AG09319 (cell line): Measurements from ENCODE around the gene CDK5RAP2.
A peak's percentile ranks its signal among the peaks of the same experiment; 100 is the strongest.
"Not testable (repeated sequence)": the region's sequence is repeated elsewhere in the genome, so short reads cannot be mapped to it uniquely, and the experiment has no call there.

Source experiments
- DNase-seq: peaks from one replicate; pipeline ENCODE4 v3.0.0-alpha.2; 2010; ENCODE audit warnings: low read depth; ENCODE audit errors: extremely low read depth
- TF ChIP-seq, protein P1 (sequence below): IDR thresholded peaks from 2 replicates; pipeline ENCODE4 v1.5.1; 2011; ENCODE audit warnings: low read depth, mild to moderate bottlenecking, inconsistent platforms, low read length, moderate library complexity

CDK5RAP2 gene

DNA sequence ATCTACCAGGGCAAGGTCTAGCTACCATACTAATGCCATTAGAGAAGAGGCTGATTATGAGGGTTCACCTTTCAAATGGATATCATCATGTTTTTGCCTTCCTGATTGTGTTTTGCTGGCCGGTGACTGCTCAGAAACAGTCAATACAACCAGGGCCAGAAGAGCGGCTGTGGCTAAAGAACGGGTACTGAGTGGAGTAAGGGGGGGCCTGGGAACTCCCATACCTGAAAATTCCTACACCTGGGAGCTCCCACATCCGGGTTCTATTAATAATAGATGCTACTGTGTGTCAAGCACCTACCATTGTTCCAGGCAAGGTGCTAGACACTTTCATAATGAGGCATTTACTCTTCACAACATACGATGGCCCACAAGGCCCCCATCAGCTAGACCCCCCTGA is 79.2 kb downstream of the CDK5RAP2 start:
- no peak for DNase-seq
- TF ChIP-seq, protein P1, sequence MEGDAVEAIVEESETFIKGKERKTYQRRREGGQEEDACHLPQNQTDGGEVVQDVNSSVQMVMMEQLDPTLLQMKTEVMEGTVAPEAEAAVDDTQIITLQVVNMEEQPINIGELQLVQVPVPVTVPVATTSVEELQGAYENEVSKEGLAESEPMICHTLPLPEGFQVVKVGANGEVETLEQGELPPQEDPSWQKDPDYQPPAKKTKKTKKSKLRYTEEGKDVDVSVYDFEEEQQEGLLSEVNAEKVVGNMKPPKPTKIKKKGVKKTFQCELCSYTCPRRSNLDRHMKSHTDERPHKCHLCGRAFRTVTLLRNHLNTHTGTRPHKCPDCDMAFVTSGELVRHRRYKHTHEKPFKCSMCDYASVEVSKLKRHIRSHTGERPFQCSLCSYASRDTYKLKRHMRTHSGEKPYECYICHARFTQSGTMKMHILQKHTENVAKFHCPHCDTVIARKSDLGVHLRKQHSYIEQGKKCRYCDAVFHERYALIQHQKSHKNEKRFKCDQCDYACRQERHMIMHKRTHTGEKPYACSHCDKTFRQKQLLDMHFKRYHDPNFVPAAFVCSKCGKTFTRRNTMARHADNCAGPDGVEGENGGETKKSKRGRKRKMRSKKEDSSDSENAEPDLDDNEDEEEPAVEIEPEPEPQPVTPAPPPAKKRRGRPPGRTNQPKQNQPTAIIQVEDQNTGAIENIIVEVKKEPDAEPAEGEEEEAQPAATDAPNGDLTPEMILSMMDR: no peak

DNA sequence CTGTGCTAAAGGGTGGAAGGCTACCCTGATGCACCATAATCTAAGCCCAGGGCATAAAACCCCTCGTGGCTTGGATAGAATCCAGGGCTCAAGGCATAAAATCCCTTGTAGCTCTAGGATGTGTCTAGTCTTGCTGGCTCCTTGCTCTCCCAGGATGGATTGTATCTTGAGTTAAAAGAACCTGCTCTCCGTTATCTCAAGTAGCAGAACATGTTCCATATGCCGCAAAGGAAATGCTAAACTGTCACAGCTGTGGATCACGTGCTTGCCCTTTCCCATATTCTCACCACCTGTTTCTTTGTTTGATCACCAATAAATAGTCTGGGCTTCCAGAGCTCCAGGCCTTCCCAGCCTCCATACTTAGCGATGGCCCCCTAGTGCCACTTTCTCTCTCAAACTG is 82.1 kb downstream of the CDK5RAP2 start:
- DNase-seq: not testable (repeated sequence)

DNA sequence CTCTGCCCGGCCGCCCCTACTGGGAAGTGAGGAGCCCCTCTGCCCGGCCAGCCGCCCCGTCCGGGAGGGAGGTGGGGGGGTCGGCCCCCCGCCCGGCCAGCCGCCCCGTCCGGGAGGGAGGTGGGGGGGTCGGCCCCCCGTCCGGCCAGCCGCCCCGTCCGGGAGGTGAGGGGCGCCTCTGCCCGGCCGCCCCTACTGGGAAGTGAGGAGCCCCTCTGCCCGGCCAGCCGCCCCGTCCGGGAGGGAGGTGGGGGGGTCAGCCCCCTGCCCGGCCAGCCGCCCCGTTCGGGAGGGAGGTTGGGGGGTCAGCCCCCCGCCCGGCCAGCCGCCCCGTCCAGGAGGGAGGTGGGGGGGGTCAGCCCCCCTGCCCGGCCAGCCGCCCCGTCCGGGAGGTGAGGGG is 83.5 kb downstream of the CDK5RAP2 start:
- DNase-seq: not testable (repeated sequence)

DNA sequence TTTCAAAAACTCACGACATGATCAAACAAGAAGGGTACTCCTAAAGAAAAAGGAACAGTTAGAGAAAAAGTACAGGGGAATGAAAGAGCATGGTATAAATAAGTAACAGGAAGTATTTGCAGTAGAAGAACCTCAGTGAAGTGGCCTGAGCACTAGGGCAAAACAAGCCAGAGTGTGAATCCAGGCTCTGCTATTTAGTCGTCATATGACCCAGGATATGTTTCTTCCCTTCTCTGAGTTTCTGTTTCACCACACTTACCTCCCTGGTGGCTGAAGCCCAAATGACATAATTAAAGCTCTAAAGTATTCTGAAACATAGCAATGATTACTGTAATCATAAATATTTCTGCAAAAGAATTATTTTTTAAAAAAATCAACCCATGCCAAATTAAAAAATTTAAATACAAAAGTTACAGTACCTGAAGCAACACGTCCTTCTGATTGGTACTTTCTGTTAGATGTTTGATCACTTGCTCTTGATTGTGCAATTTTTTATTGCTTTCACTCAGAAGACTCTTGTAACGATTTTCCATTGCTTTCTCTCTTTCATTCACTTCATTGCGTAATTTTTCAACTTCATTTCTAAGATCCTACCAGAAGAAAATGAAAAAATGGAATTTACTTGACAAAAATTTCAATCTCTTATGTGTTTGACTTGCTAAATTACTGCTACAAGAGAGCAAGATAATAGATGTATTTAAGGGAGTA is 88.9 kb downstream of the CDK5RAP2 start:
- TF ChIP-seq, protein P1: no peak
- no peak for DNase-seq

DNA sequence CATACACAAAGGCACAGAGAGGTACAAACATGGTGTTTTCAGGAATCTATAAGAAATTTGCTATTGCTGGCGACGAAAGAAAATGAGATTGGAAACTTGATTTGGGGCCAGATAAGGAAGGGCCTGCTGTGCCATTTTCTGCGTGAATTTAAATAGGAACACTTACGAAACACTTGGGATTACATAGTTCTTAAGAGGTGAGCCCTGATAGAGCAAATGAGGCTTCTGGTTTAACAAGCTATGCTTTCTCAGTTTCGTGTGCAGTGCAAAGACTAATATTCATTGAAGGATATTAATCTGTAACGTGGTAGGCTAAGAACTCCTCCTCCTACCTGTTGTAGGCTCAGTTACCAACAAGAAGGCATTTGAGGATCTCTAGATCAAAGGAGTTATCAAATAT is 93.1 kb downstream of the CDK5RAP2 start:
- TF ChIP-seq, protein P1: no peak
- DNase-seq: no peak

DNA sequence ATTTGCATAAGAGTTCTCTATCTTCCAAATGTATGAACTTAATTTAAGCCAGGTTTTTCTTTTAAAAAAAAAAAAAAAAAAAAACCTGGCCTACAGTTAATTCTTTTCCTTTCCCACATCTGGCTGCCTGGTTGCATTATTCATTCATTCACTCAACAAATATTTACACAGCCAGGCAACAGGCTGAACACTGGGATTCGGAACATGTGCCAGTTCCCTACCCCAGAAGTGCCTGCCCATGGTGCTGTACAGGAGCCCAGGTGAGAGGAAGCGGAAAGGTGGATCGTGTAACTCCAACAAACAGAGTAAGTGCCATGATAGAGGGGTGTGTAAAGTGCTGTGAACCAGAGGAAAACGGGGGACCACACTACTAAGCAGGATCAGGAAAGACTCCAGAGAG is 93.6 kb downstream of the CDK5RAP2 start:
- peak; percentile 28 for DNase-seq
- TF ChIP-seq, protein P1: no peak

DNA sequence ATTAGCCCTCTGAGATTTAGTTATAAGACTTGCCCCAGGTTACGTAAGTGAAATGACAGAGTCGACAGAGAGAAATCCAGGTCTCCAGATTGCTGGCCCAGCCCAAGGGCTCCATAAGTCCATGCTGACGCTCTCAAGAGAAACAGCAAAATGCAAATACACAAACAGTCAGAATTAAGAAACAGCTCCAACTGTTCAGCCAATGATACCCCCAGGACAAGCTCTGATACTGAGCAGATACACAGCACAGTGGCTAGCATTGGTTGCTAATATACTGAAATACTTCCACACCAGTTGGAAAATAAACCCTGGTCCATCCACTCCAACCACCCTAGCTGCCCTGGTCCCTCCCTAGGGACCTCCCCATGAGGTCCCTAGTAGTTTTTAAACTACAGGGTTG is 94.2 kb downstream of the CDK5RAP2 start:
- TF ChIP-seq, protein P1: no peak
- DNase-seq: no peak

DNA sequence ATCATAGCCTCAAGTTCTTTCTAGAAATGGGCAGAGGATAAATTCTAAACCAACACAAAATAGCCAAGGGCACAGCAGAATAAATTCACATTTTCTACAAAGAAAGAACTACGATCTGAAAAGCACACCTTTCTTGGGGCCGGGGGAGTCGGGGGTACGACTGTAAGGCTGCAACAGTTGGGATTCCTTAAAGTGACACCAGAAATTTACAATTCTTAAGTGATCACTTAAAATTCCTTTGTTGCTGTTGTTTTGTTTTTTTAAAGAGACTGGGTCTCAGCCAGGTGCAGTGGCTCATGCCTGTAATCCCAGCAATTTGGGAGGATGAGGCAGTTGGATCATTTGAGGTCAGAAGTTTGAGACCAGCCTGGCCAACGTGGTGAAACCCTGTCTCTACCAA is 95.8 kb downstream of the CDK5RAP2 start:
- DNase-seq: no peak
- TF ChIP-seq, protein P1: no peak
